DOHH2 (cell line): ENCODE data around the gene HIC1.
"Not testable (repeated sequence)": the region's sequence is repeated elsewhere in the genome, so short reads cannot be mapped to it uniquely, and the experiment has no call there.

Experiments used
- H3F3A ChIP-seq: fragments of 200-600 bp; sonication (generic), shearing (Covaris generic); 2 replicates; pipeline ENCODE4 v1.6.0; 2016; ENCODE audit warnings: antibody characterized with exemption, mild to moderate bottlenecking; ENCODE audit not compliant: control insufficient read depth, insufficient read depth
- H3K27ac ChIP-seq: fragments of 200-600 bp; sonication (generic); 2 replicates; pipeline ENCODE4 v1.5.1; 2014; ENCODE audit warnings: low read depth, mild to moderate bottlenecking, low read length, moderate library complexity
- H3K27me3 ChIP-seq: fragments of 200-600 bp; sonication (generic); 2 replicates; pipeline ENCODE4 v1.6.1; 2014; ENCODE audit warnings: mild to moderate bottlenecking, low read length, mixed read lengths; ENCODE audit not compliant: control insufficient read depth
- H3K36me3 ChIP-seq: fragments of 200-600 bp; sonication (generic); 2 replicates; pipeline ENCODE4 v1.6.1; 2014; ENCODE audit warnings: mild to moderate bottlenecking, low read length, moderate library complexity, mixed read lengths; ENCODE audit not compliant: control insufficient read depth
- H3K4me1 ChIP-seq: fragments of 200-600 bp; sonication (generic); 2 replicates; pipeline ENCODE4 v1.6.1; 2014; ENCODE audit warnings: mild to moderate bottlenecking, low read length, mixed read lengths; ENCODE audit not compliant: control insufficient read depth
- H3K4me2 ChIP-seq: fragments of 200-600 bp; sonication (generic); 2 replicates; pipeline ENCODE4 v1.6.0; 2014; ENCODE audit warnings: mild to moderate bottlenecking, low read length, moderate library complexity
- H3K4me3 ChIP-seq: fragments of 200-600 bp; sonication (generic); 2 replicates; pipeline ENCODE4 v1.5.1; 2014; ENCODE audit warnings: mild to moderate bottlenecking, low read length, mixed read lengths
- H3K79me2 ChIP-seq: fragments of 200-600 bp; sonication (generic); 2 replicates; pipeline ENCODE4 v1.6.1; 2014; ENCODE audit warnings: mild to moderate bottlenecking, low read length, mixed read lengths; ENCODE audit not compliant: control insufficient read depth
- H3K9me2 ChIP-seq: fragments of 200-600 bp; sonication (generic); replicated peaks from 2 replicates; pipeline ENCODE4 v1.6.1; 2014; ENCODE audit warnings: mild to moderate bottlenecking, low read length, mixed read lengths; ENCODE audit not compliant: control insufficient read depth
- H3K9me3 ChIP-seq: fragments of 200-600 bp; sonication (generic); 2 replicates; pipeline ENCODE4 v1.6.1; 2014; ENCODE audit warnings: antibody characterized with exemption, low read length, mixed read lengths; ENCODE audit not compliant: control insufficient read depth, insufficient read depth
- H4K20me1 ChIP-seq: fragments of 200-600 bp; sonication (generic); 2 replicates; pipeline ENCODE4 v1.6.0; 2014; ENCODE audit warnings: low read depth, mild to moderate bottlenecking, antibody characterized with exemption, low read length, moderate library complexity; ENCODE audit not compliant: control insufficient read depth, insufficient read depth
- EZH2phosphoT487 ChIP-seq: fragments of 200-600 bp; sonication (generic); IDR thresholded peaks from 2 replicates; pipeline ENCODE4 v1.6.1; 2017; ENCODE audit warnings: borderline replicate concordance, mild to moderate bottlenecking, antibody characterized with exemption, low read length, moderate library complexity, mixed read lengths
- TF ChIP-seq, protein P1 (sequence below): fragments of 200-600 bp; sonication (generic); IDR thresholded peaks from one replicate; pipeline ENCODE4 v1.5.1; 2014; ENCODE audit warnings: antibody characterized with exemption, mild to moderate bottlenecking, low read depth, low read length; ENCODE audit not compliant: poor library complexity, severe bottlenecking

The HIC1 gene

DNA sequence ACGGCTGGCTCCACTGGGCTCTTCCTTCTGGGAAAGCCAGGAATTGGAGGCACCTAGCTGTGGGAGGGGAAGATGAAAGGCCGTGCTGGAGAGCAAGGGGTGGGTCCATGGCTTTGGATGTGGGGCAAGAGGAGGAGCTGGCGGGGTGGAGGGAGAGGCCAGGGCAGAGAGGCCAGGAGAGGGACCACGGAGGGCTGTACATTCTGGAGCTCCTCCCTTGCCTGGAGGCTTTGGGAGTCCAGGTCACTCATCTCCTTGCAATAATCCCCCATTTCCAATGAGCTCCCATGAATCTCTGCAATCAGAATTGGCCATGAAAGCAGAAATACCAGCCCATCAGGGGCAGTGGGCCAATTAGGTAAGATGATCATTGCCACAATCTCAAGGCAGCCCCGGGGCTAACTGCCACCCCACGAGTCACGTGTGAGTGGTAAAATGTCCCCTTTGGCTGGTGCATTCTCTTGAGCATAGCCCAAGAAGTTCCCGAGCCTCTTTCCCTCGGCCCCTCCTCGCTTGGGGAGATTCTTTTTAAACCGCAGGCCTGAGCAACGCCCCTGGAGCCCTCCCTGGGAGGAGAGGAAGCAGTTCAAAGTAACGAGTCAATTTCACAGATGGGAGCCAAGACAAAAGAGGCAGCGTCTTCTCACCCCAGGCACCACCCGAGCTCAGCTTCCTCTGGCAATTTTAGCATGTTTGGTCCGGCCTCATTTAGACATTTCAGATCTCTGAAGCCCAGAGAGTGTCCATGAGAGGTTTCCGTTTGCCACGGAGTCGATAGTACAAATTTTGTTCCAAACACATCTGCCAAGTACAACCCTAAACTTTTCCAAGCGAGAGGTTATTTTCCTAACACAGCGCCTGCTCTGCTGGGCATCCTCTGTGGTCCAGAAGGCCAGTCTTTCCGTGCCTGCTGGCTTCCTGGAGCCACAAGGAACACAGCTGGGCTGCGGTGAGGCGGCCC is 43.2 kb upstream of the HIC1 start:
- Histone ChIP-seq H3K36me3 (no peaks in the 10 kb centered on the region), H3K4me2 (no peak overlapping the region), H3K9me3 (no peaks in the 10 kb centered on the region), H3K27ac (no peak overlapping the region), H3F3A (no peaks in the 10 kb centered on the region), H3K4me1 (no peaks in the 10 kb centered on the region), H3K27me3 (0 out of 2 replicates have a peak, but pooled peaks cover 8% of the 10 kb centered on the region), H3K4me3 (no peak overlapping the region), H3K9me2 (no peaks in the 10 kb centered on the region), H3K79me2 (no peaks in the 10 kb centered on the region), H4K20me1 (no peaks in the 10 kb centered on the region)
- TF ChIP-seq EZH2phosphoT487 = no peak
- TF ChIP-seq, protein P1, sequence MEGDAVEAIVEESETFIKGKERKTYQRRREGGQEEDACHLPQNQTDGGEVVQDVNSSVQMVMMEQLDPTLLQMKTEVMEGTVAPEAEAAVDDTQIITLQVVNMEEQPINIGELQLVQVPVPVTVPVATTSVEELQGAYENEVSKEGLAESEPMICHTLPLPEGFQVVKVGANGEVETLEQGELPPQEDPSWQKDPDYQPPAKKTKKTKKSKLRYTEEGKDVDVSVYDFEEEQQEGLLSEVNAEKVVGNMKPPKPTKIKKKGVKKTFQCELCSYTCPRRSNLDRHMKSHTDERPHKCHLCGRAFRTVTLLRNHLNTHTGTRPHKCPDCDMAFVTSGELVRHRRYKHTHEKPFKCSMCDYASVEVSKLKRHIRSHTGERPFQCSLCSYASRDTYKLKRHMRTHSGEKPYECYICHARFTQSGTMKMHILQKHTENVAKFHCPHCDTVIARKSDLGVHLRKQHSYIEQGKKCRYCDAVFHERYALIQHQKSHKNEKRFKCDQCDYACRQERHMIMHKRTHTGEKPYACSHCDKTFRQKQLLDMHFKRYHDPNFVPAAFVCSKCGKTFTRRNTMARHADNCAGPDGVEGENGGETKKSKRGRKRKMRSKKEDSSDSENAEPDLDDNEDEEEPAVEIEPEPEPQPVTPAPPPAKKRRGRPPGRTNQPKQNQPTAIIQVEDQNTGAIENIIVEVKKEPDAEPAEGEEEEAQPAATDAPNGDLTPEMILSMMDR = no peak

DNA sequence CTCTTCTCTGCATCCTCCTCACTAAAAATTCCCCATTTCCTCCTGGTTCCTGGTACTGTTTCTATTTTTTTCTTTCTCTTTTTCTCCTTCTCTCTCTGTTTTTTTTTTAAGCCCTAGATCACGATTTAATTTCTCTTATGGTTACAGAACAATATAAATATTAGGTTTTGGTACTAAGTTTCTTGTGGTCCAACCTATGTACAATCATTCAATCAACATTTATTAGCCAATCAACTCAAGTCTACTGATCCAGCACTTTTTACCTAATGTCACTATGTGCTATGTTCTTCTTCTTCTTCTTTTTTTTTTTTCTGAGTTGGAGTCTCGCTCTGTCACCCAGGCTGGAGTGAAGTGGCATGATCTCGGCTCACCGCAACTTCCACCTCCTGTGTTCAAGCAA is 42.4 kb upstream of the HIC1 start:
- no peaks in the 10 kb centered on the region for H3F3A ChIP-seq

DNA sequence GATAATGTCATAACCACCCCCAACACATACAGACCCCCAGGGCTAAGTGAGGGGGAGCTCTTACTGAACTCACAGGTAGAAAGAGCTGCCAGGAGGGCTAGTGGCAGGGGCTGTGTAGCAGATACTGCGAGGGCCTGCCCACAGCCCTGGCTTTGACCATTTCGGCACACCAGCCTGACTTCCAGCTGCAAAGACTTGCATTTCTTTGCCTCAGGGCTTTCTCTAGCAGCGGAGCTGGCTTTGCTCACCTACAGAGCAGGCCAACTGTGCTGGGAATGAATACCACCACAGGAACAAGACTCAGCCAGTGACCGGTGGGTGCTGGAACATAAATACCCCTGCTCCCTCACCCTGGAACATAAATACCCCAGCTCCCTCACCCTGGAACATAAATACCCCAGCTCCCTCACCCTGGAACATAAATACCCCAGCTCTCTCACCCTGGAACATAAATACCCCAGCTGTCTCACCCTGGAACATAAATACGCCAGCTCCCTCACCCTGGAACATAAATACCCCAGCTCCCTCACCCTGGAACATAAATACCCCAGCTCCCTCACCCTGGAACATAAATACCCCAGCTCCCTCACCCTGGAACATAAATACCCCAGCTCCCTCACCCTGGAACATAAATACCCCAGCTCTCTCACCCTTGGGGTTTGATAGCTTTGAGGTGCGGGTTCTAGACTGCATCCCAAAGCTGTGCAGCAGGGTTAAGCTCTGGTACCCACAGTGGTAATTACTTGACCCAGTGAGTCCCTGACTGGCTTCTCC is 41.5 kb upstream of the HIC1 start:
- H3K36me3 ChIP-seq, H4K20me1 ChIP-seq, H3K4me2 ChIP-seq, H3K4me3 ChIP-seq, H3K9me3 ChIP-seq, H3K9me2 ChIP-seq, H3K4me1 ChIP-seq, H3K27ac ChIP-seq, H3K79me2 ChIP-seq, H3F3A ChIP-seq: not testable (repeated sequence)
- peaks cover 19% of the 10 kb centered on the region for H3K27me3 ChIP-seq

More for the DNA sequence above, 42.4 kb upstream of the HIC1 start:
- Histone ChIP-seq H4K20me1 (no peaks in the 10 kb centered on the region), H3K27ac (no peak overlapping the region), H3K4me2 (no peak overlapping the region), H3K4me3 (no peak overlapping the region), H3K36me3 (no peaks in the 10 kb centered on the region), H3K4me1 (peaks cover 3% of the 10 kb centered on the region), H3K9me2 (no peaks in the 10 kb centered on the region), H3K9me3 (no peaks in the 10 kb centered on the region), H3K79me2 (no peaks in the 10 kb centered on the region), H3K27me3 (peaks cover 12% of the 10 kb centered on the region; the same call in 1 of the 2 replicates)
- no peak for TF ChIP-seq EZH2phosphoT487
- TF ChIP-seq, protein P1 = no peak

- no peak overlapping the region for H3K4me3 ChIP-seq
- no peaks in the 10 kb centered on the region for H3K9me3 ChIP-seq
- no peak overlapping the region for H3K27ac ChIP-seq
- H3F3A ChIP-seq = no peaks in the 10 kb centered on the region
- H3K9me2 ChIP-seq = no peaks in the 10 kb centered on the region
- TF ChIP-seq, protein P1 = no peak
- no peak for TF ChIP-seq EZH2phosphoT487
- no peaks in the 10 kb centered on the region for H3K79me2 ChIP-seq
- no peaks in the 10 kb centered on the region for H4K20me1 ChIP-seq
- no peak overlapping the region for H3K4me2 ChIP-seq
- peaks cover 5% of the 10 kb centered on the region for H3K4me1 ChIP-seq
- H3K36me3 ChIP-seq = no peaks in the 10 kb centered on the region
- peaks cover 25% of the 10 kb centered on the region for H3K27me3 ChIP-seq
These were observed 40.9 kb upstream of the HIC1 start for GRCh38 chr17:2013994-2014317.
